ENCODE data around the gene ADGRG3. TPM values are rescaled to one million over a fixed set of nuclear protein-coding genes. Genes with fewer than 3 reads are reported as not detected.

ADGRG3 gene
- total RNA-seq, 1 experiment from 2014 or later = not detected

- Histone ChIP-seq H3K36me3 (ENCODE audit: low read depth) (no peaks in the 10 kb centered on the region), H3F3A (ENCODE audit: insufficient read depth, low read depth) (no peaks in the 10 kb centered on the region), H3K4me3 (no peak overlapping the region), H3K9me2 (ENCODE audit: insufficient read depth) (no peaks in the 10 kb centered on the region), H3K4me1 (replicated peaks; ENCODE audit: insufficient read depth) (no peaks in the 10 kb centered on the region), H2AFZ (no peak overlapping the region), H3K9me3 (ENCODE audit: insufficient read depth, low read depth) (no peaks in the 10 kb centered on the region), H3K27me3 (ENCODE audit: insufficient read depth, low read depth) (no peaks in the 10 kb centered on the region), H4K20me1 (ENCODE audit: insufficient read depth) (no peaks in the 10 kb centered on the region), H3K4me2 (no peak overlapping the region), H3K27ac (no peak overlapping the region), H3K79me2 (ENCODE audit: low read depth) (no peaks in the 10 kb centered on the region)
- ChIA-PET CTCF (no interaction called here), POLR2A (ENCODE audit: unreplicated experiment) (no interaction called here)
- BruUV-seq (replicated peaks) = no TSS peak
- intact Hi-C loops (cut with micrococcal nuclease; ENCODE audit: unreplicated experiment) = no loop called here
- TF ChIP-seq, protein P1, sequence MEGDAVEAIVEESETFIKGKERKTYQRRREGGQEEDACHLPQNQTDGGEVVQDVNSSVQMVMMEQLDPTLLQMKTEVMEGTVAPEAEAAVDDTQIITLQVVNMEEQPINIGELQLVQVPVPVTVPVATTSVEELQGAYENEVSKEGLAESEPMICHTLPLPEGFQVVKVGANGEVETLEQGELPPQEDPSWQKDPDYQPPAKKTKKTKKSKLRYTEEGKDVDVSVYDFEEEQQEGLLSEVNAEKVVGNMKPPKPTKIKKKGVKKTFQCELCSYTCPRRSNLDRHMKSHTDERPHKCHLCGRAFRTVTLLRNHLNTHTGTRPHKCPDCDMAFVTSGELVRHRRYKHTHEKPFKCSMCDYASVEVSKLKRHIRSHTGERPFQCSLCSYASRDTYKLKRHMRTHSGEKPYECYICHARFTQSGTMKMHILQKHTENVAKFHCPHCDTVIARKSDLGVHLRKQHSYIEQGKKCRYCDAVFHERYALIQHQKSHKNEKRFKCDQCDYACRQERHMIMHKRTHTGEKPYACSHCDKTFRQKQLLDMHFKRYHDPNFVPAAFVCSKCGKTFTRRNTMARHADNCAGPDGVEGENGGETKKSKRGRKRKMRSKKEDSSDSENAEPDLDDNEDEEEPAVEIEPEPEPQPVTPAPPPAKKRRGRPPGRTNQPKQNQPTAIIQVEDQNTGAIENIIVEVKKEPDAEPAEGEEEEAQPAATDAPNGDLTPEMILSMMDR (conservative IDR thresholded peaks at IDR 0.05) = no peak
- TF ChIP-seq EZH2 (IDR thresholded peaks at IDR 0.05; ENCODE audit: low read depth) = no peak
- DNase-seq = no peak
Measured at GRCh38 chr16:57696240-57696639, 28.1 kb downstream of the ADGRG3 start.

- H3K27me3 ChIP-seq (ENCODE audit: insufficient read depth, low read depth) = no peaks in the 10 kb centered on the region
- intact Hi-C loops (cut with micrococcal nuclease; ENCODE audit: unreplicated experiment) = no loop called here
- no peak for DNase-seq
- no peaks in the 10 kb centered on the region for H3K9me2 ChIP-seq (ENCODE audit: insufficient read depth)
- H3F3A ChIP-seq (ENCODE audit: insufficient read depth, low read depth) = no peaks in the 10 kb centered on the region
- no peaks in the 10 kb centered on the region for H3K9me3 ChIP-seq (ENCODE audit: insufficient read depth, low read depth)
- ChIA-PET POLR2A (ENCODE audit: unreplicated experiment) (no interaction called here), CTCF (no interaction called here)
- H3K79me2 ChIP-seq (ENCODE audit: low read depth) = no peaks in the 10 kb centered on the region
- H3K4me2 ChIP-seq = no peak overlapping the region
- H3K4me1 ChIP-seq (replicated peaks; ENCODE audit: insufficient read depth) = no peaks in the 10 kb centered on the region
- H3K36me3 ChIP-seq (ENCODE audit: low read depth) = no peaks in the 10 kb centered on the region
- H3K4me3 ChIP-seq = no peak overlapping the region
- H2AFZ ChIP-seq = no peak overlapping the region
- H4K20me1 ChIP-seq (ENCODE audit: insufficient read depth) = no peaks in the 10 kb centered on the region
- H3K27ac ChIP-seq = no peak overlapping the region
- TF ChIP-seq, protein P1 (conservative IDR thresholded peaks at IDR 0.05) = no peak
- no peak for TF ChIP-seq EZH2 (IDR thresholded peaks at IDR 0.05; ENCODE audit: low read depth)
- BruUV-seq (replicated peaks) = no TSS peak
Measured at GRCh38 chr16:57697896-57698537, 29.9 kb downstream of the ADGRG3 start.

- Histone ChIP-seq H3K27me3 (ENCODE audit: insufficient read depth, low read depth) (no peaks in the 10 kb centered on the region), H2AFZ (no peak overlapping the region), H3K36me3 (ENCODE audit: low read depth) (no peaks in the 10 kb centered on the region), H3F3A (ENCODE audit: insufficient read depth, low read depth) (no peaks in the 10 kb centered on the region), H3K9me2 (ENCODE audit: insufficient read depth) (no peaks in the 10 kb centered on the region), H3K4me1 (replicated peaks; ENCODE audit: insufficient read depth) (no peaks in the 10 kb centered on the region), H3K9me3 (ENCODE audit: insufficient read depth, low read depth) (no peaks in the 10 kb centered on the region), H3K27ac (no peak overlapping the region), H4K20me1 (ENCODE audit: insufficient read depth) (no peaks in the 10 kb centered on the region), H3K4me3 (no peak overlapping the region), H3K4me2 (no peak overlapping the region), H3K79me2 (ENCODE audit: low read depth) (no peaks in the 10 kb centered on the region)
- ChIA-PET POLR2A (ENCODE audit: unreplicated experiment) (no interaction called here), CTCF (no interaction called here)
- intact Hi-C loops (cut with micrococcal nuclease; ENCODE audit: unreplicated experiment) = no loop called here
- no peak for DNase-seq
- no TSS peak for BruUV-seq (replicated peaks)
- no peak for TF ChIP-seq EZH2 (IDR thresholded peaks at IDR 0.05; ENCODE audit: low read depth)
- TF ChIP-seq, protein P1 (conservative IDR thresholded peaks at IDR 0.05) = no peak
Measured at GRCh38 chr16:57698812-57699405, 30.8 kb downstream of the ADGRG3 start.

Data from PC-9 (cell line).